ENCODE data around the gene DHX8. TPM values are rescaled to one million over a fixed set of nuclear protein-coding genes. Genes with fewer than 3 reads are reported as not detected.

DHX8 gene
- total RNA-seq, 1 experiment from 2014 or later = 54.1 TPM

DNA sequence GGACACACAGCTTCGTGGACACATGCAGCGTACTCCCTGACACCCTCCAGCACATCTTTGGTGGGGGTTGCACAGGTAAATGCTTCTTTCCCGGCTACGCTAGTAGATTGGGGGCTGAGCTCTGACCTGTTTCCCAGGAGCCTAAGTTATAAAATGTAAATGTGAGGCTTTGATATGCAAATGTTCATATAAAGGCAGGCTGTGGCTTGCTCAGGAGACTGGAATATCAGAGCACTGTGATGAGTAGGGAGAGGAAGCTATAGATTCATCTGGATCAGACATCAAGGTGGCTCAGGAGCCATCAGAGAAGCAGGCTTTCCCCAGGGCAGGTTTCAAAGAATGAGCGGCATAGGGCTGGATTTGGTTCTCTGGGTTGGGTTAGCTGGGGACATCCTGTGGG is 65.7 kb downstream of the DHX8 start:
- Mint-ChIP-seq H3K27ac (no peak overlapping the region), H3K4me1 (peaks cover 47 to 48% of the 10 kb centered on the region in 2 experiments), H3K27me3 (ENCODE audit: low read depth) (peaks cover 36% of the 10 kb centered on the region), H3K9me3 (peaks cover 0 to 3% of the 10 kb centered on the region in 2 experiments; a peak in 3 of 5 replicates), H3K36me3 (ENCODE audit: insufficient read depth in 1 of 3, low read depth in 3 of 3) (peaks cover 0 to 3% (median 0%) of the 10 kb centered on the region in 3 experiments; a peak in 3 of 7 replicates), H3K4me3 (no peak overlapping the region; a peak in 1 of 5 replicates)
- Histone ChIP-seq H4K8ac (replicated peaks; ENCODE audit: insufficient read length, low read depth, low read length) (no peak overlapping the region), H3K14ac (ENCODE audit: insufficient read depth, low read length) (no peak overlapping the region), H3K4me1 (ENCODE audit: insufficient read depth, low read length) (peaks cover 15% of the 10 kb centered on the region; the same call in 1 of the 2 replicates), H3K4me2 (ENCODE audit: insufficient read depth, insufficient read length, low read length) (no peak overlapping the region), H3K56ac (ENCODE audit: insufficient read length, low read depth, low read length) (no peak overlapping the region), H3K9me3 (ENCODE audit: control insufficient read depth, low read depth, low read length) (no peaks in the 10 kb centered on the region), H3K79me2 (ENCODE audit: insufficient read depth, low read length) (no peaks in the 10 kb centered on the region; the same call in 1 of the 2 replicates), H3T11ph (ENCODE audit: low read length) (no peak overlapping the region), H2AFZ (ENCODE audit: low read length) (no peak overlapping the region), H2BK120ac (ENCODE audit: low read depth, low read length, poor library complexity, severe bottlenecking) (no peak overlapping the region), H2BK15ac (ENCODE audit: low read depth, low read length) (no peak overlapping the region), H4K20me1 (ENCODE audit: control insufficient read depth, insufficient read depth, insufficient read length) (no peaks in the 10 kb centered on the region), H3K18ac (ENCODE audit: insufficient read length, low read depth, low read length) (no peak overlapping the region), H3K23ac (ENCODE audit: insufficient read length, low read depth, low read length) (no peak overlapping the region), H3K27me3 (ENCODE audit: insufficient read depth, low read length) (no peaks in the 10 kb centered on the region), H3K23me2 (ENCODE audit: insufficient read length, low read depth, low read length, poor library complexity, severe bottlenecking) (peaks cover 11% of the 10 kb centered on the region), H3K27ac (ENCODE audit: insufficient read length, low read depth, low read length) (no peak overlapping the region), H4K5ac (ENCODE audit: insufficient read length, low read depth, low read length) (no peak overlapping the region), H2AK5ac (ENCODE audit: insufficient read length, low read length) (no peak overlapping the region), H4K91ac (ENCODE audit: insufficient read length, low read depth, low read length) (no peak overlapping the region), H3K4ac (ENCODE audit: low read depth, low read length) (no peak overlapping the region), H2BK20ac (ENCODE audit: low read depth, low read length, poor library complexity, severe bottlenecking) (no peak overlapping the region), H2BK12ac (ENCODE audit: insufficient read length, low read depth, low read length) (no peak overlapping the region), H2BK5ac (ENCODE audit: insufficient read length, low read length) (no peak overlapping the region), H3K79me1 (ENCODE audit: insufficient read depth, low read depth, low read length, poor library complexity, severe bottlenecking) (no peaks in the 10 kb centered on the region), H3K9ac (ENCODE audit: extremely low read depth, insufficient read length, low read length) (no peak overlapping the region)
- peak; percentile 33 for DNase-seq
- TF ChIP-seq, protein P1, sequence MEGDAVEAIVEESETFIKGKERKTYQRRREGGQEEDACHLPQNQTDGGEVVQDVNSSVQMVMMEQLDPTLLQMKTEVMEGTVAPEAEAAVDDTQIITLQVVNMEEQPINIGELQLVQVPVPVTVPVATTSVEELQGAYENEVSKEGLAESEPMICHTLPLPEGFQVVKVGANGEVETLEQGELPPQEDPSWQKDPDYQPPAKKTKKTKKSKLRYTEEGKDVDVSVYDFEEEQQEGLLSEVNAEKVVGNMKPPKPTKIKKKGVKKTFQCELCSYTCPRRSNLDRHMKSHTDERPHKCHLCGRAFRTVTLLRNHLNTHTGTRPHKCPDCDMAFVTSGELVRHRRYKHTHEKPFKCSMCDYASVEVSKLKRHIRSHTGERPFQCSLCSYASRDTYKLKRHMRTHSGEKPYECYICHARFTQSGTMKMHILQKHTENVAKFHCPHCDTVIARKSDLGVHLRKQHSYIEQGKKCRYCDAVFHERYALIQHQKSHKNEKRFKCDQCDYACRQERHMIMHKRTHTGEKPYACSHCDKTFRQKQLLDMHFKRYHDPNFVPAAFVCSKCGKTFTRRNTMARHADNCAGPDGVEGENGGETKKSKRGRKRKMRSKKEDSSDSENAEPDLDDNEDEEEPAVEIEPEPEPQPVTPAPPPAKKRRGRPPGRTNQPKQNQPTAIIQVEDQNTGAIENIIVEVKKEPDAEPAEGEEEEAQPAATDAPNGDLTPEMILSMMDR (conservative IDR thresholded peaks at IDR 0.05) = no peak
- WGBS (ENCODE audit: extremely low coverage, insufficient read length, low lambda C conversion rate) = no CpG with 5 or more reads among the region's 5 CpGs

Measured in H9 (cell line).